Sigmoid colon (tissue), 4 donors: Measurements from ENCODE around the gene C9.

Source experiments
- CTCF ChIP-seq, 4 experiments: fragments of 450-650 bp in 3 of 4; fragments of 200-600 bp in 1 of 4; IDR thresholded peaks; one replicate each; pipeline ENCODE4 v1.5.1; 2016 to 2019; ENCODE audit warnings: antibody characterized with exemption in 4 of 4, mild to moderate bottlenecking in 3 of 4, moderate library complexity in 2 of 4
- POLR2A ChIP-seq, 2 donors: fragments of 450-650 bp; IDR thresholded peaks; one replicate each; pipeline ENCODE4 v1.6.1; 2016; ENCODE audit warnings: antibody characterized with exemption in 2 of 2, mild to moderate bottlenecking in 2 of 2, moderate library complexity in 2 of 2
- POLR2AphosphoS5 ChIP-seq, 4 donors: sonication (generic); formaldehyde crosslinking; IDR thresholded peaks; one replicate each; pipeline ENCODE4 v1.6.1; 2017; ENCODE audit warnings: antibody characterized with exemption in 4 of 4

- no peak for TF ChIP-seq POLR2AphosphoS5 (IDR thresholded peaks at IDR 0.05)
- TF ChIP-seq CTCF (IDR thresholded peaks at IDR 0.05) = no peak
- no peak for TF ChIP-seq POLR2A (IDR thresholded peaks at IDR 0.05)
Measured at GRCh38 chr5:39256477-39257235, 107.6 kb downstream of the C9 start.
